Testis (tissue), 2 donors: ENCODE results near the gene WDR48.

Experiments
- CTCF ChIP-seq, 3 experiments: fragments of 450-650 bp in 2 of 3; fragments of 200-600 bp in 1 of 3; sonication (generic) in 1 of 3; IDR thresholded peaks; one replicate each; pipeline ENCODE4 v1.5.1; 2016 to 2019; ENCODE audit warnings: antibody characterized with exemption in 3 of 3, mild to moderate bottlenecking in 2 of 3, moderate library complexity in 1 of 3
- POLR2A ChIP-seq: fragments of 450-650 bp; IDR thresholded peaks from one replicate; pipeline ENCODE4 v1.6.1; 2017; ENCODE audit warnings: antibody characterized with exemption, mild to moderate bottlenecking, moderate library complexity

GRCh38 chr3:39021029-39021428 lies 30.8 kb upstream of the WDR48 start:
- TF ChIP-seq POLR2A (no peak), CTCF (IDR thresholded peaks at IDR 0.05) (no peak)
